ENCODE data around the gene LAT.

- TF ChIP-seq POLR2AphosphoS5 (IDR thresholded peaks at IDR 0.05; ENCODE audit: low read depth, low read length) (no peak), SIN3A (IDR thresholded peaks at IDR 0.05; ENCODE audit: borderline replicate concordance, insufficient read depth, low read depth, low read length) (no peak), TCF7L2 (IDR thresholded peaks at IDR 0.05; ENCODE audit: low read depth, low read length) (no peak)
- TF ChIP-seq, protein P1, sequence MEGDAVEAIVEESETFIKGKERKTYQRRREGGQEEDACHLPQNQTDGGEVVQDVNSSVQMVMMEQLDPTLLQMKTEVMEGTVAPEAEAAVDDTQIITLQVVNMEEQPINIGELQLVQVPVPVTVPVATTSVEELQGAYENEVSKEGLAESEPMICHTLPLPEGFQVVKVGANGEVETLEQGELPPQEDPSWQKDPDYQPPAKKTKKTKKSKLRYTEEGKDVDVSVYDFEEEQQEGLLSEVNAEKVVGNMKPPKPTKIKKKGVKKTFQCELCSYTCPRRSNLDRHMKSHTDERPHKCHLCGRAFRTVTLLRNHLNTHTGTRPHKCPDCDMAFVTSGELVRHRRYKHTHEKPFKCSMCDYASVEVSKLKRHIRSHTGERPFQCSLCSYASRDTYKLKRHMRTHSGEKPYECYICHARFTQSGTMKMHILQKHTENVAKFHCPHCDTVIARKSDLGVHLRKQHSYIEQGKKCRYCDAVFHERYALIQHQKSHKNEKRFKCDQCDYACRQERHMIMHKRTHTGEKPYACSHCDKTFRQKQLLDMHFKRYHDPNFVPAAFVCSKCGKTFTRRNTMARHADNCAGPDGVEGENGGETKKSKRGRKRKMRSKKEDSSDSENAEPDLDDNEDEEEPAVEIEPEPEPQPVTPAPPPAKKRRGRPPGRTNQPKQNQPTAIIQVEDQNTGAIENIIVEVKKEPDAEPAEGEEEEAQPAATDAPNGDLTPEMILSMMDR (IDR thresholded peaks at IDR 0.05) = no peak
- TF ChIP-seq, protein P2, sequence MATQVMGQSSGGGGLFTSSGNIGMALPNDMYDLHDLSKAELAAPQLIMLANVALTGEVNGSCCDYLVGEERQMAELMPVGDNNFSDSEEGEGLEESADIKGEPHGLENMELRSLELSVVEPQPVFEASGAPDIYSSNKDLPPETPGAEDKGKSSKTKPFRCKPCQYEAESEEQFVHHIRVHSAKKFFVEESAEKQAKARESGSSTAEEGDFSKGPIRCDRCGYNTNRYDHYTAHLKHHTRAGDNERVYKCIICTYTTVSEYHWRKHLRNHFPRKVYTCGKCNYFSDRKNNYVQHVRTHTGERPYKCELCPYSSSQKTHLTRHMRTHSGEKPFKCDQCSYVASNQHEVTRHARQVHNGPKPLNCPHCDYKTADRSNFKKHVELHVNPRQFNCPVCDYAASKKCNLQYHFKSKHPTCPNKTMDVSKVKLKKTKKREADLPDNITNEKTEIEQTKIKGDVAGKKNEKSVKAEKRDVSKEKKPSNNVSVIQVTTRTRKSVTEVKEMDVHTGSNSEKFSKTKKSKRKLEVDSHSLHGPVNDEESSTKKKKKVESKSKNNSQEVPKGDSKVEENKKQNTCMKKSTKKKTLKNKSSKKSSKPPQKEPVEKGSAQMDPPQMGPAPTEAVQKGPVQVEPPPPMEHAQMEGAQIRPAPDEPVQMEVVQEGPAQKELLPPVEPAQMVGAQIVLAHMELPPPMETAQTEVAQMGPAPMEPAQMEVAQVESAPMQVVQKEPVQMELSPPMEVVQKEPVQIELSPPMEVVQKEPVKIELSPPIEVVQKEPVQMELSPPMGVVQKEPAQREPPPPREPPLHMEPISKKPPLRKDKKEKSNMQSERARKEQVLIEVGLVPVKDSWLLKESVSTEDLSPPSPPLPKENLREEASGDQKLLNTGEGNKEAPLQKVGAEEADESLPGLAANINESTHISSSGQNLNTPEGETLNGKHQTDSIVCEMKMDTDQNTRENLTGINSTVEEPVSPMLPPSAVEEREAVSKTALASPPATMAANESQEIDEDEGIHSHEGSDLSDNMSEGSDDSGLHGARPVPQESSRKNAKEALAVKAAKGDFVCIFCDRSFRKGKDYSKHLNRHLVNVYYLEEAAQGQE (IDR thresholded peaks at IDR 0.05; ENCODE audit: insufficient read depth in 1 of 2, low read depth in 2 of 2, low read length in 1 of 2) = no peak
Measured at GRCh38 chr16:28982418-28982817, 2.4 kb upstream of the LAT start.
